Fibroblast of lung (primary cell): Measurements from ENCODE around the gene SORT1.

Experiments used
- CTCF ChIP-seq, 2 donors: IDR thresholded peaks in 1 of 2; conservative IDR thresholded peaks in 1 of 2; 1 replicate in 1 of 2; 2 replicates in 1 of 2; pipeline ENCODE4 v1.5.1; 2011 to 2012; ENCODE audit warnings: low read length in 2 of 2, control low read depth in 1 of 2, inconsistent platforms in 1 of 2, low read depth in 1 of 2, mild to moderate bottlenecking in 1 of 2
- EZH2 ChIP-seq: IDR thresholded peaks from 2 replicates; pipeline ENCODE4 v1.5.1; 2012; ENCODE audit warnings: low read length, control low read depth, mild to moderate bottlenecking; ENCODE audit errors: missing control alignments

DNA sequence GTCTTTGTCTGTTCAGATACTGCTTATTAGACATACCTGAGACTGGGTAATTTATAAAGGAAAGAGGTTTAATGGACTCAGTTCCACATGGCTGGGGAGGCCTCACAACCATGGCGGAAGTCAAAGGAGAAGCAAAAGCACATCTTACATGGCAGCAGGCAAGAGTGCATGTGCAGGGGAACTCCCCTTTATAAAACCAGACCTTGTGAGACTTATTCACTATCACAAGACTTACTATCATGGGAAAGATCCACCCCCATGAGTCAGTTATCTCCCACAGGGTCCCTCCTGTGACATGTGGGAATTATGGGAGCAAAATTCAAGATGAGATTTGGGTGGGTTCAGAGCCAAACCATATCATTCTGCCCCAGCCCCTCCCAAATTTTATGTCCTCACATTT is 35.6 kb upstream of the SORT1 start:
- TF ChIP-seq CTCF (conservative IDR thresholded peaks at IDR 0.05 in 1 of 2, IDR thresholded peaks at IDR 0.05 in 1 of 2; ENCODE audit: low read depth in 1 of 2, low read length in 2 of 2) (no peak), EZH2 (no peak)
